Heart left ventricle (tissue), 16 donors: ENCODE measurements around the gene PTGDS. TPM values are rescaled to one million over a fixed set of nuclear protein-coding genes. Genes with fewer than 3 reads are reported as not detected.

ENCODE experiments used
- ATAC-seq, 4 donors: fragments of 200-7000 bp; cut with Tn5 transposase; one replicate each; pipeline ENCODE4 v1.9.1; 2020 to 2022; ENCODE audit warnings: moderate library complexity in 4 of 4, mild to moderate bottlenecking in 3 of 4, moderate number of reproducible peaks in 1 of 4
- DNase-seq, 5 donors: peaks; one replicate each; pipeline ENCODE4 v3.0.0-alpha.2; 2020
- H3K27ac ChIP-seq, 12 donors: fragments of 200-600 bp; sonication (generic) in 4 of 12; one replicate each; pipeline versions ENCODE4 v1.5.0 to v1.8.0; 2016 to 2022; ENCODE audit warnings: mild to moderate bottlenecking in 2 of 12
- H3K27me3 ChIP-seq, 9 donors: fragments of 200-600 bp; sonication (generic) in 2 of 9; one replicate each; pipeline versions ENCODE4 v1.5.1 to v1.8.0; 2016 to 2022; ENCODE audit warnings: mild to moderate bottlenecking in 3 of 9
- H3K36me3 ChIP-seq, 9 donors: fragments of 200-600 bp; sonication (generic) in 2 of 9; one replicate each; pipeline versions ENCODE4 v1.5.0 to v1.8.0; 2018 to 2022; ENCODE audit warnings: mild to moderate bottlenecking in 2 of 9
- H3K4me1 ChIP-seq, 12 donors: fragments of 200-600 bp; sonication (generic) in 4 of 12; one replicate each; pipeline versions ENCODE4 v1.5.0 to v1.8.0; 2016 to 2022; ENCODE audit warnings: mild to moderate bottlenecking in 3 of 12
- H3K4me3 ChIP-seq, 12 donors: fragments of 200-600 bp; sonication (generic) in 4 of 12; one replicate each; pipeline versions ENCODE4 v1.5.0 to v1.8.0; 2017 to 2022; ENCODE audit warnings: mild to moderate bottlenecking in 9 of 12, moderate library complexity in 4 of 12
- H3K9me3 ChIP-seq, 12 donors: fragments of 200-600 bp; sonication (generic) in 4 of 12; one replicate each; pipeline versions ENCODE4 v1.5.0 to v1.8.0; 2016 to 2022; ENCODE audit warnings: mild to moderate bottlenecking in 1 of 12
- CTCF ChIP-seq, 12 donors: fragments of 200-600 bp; sonication (generic) in 4 of 12; IDR thresholded peaks; one replicate each; pipeline versions ENCODE4 v1.5.0 to v1.8.0; 2018 to 2022; ENCODE audit warnings: antibody characterized with exemption in 12 of 12, mild to moderate bottlenecking in 5 of 12
- POLR2A ChIP-seq, 2 donors: fragments of 450-650 bp; IDR thresholded peaks; one replicate each; pipeline ENCODE4 v1.6.1; 2017; ENCODE audit warnings: antibody characterized with exemption in 2 of 2, mild to moderate bottlenecking in 2 of 2, moderate library complexity in 2 of 2
- WGBS, 4 donors: extraction: QIAGEN DNeasy Blood & Tissue Kit in 2 of 4; methylation state at CpG; one replicate each; pipeline versions ENCODE4 v1.1.5 to v1.1.7; 2013 to 2018; 5-methylcytosine and 5-hydroxymethylcytosine counted together
- intact Hi-C, 10 donors: fragments of 100-400 bp; cut with DNase I; formaldehyde crosslinking; loops; one replicate each; pipeline versions ENCODE4 v1.11.1 to v1.14.2; 2022
- polyA plus RNA-seq, 2 donors: library from polyadenylated mRNA; stranded (reverse); fragments of 200-250 nt; gene quantifications; one replicate each; pipeline ENCODE4 v1.2.3, GENCODE V29; 2013
- total RNA-seq, 9 donors: library from RNA; depleted of rRNA in 2 of 9; stranded (reverse); fragments of >200 nt in 2 of 9; fragmentation: NEBNext Ultra II Directional in 3 of 9; extraction: Animal tissue kit (Norgen Biotek cat#: 25700) in 3 of 9; gene quantifications; one replicate each; pipeline versions ENCODE4 v1.1.0 to v1.2.4, GENCODE V29; 2016 to 2023
- donor health status: ischemic (EF 13 %, LVEDD 7.1; RV severe dilation, severe dysfunction).
- donor health status: healthy with polysubstance abuse.
- donor health status: DM: no; HTN: yes; CAD: no.
- donor health status: DM: no; HTN: no; CAD: no.
- donor health status: ischemic (EF 25% LVEDD 6.9; RV normal size, moderate dysfunction).
- donor health status: ischemic (EF 25% LVEDD 5.7; RV mildly dilated, moderate dysfunction).
- donor health status: healthy.
- donor health status: DM: yes; HTN: yes; CAD: no.
- donor health status: ischemic (EF 35%, LVEDD 5.7; RV mildly dilated, moderate dysfunction).
- donor health status: nonischemic (EF 11% LVEDD 7.7; RV severe dilation, severe dysfunction).
- donor health status: DM: yes; HTN: yes; CAD: no.
- donor health status: PGD.
- donor health status: ischemic (EF 29% LVEDD 5.4; RV normal size, mild dysfunction).
- donor health status: nonischemic (EF 23%, LVEDD 6.1; RV moderate dilation, normal function).

The PTGDS gene
- total and polyA plus RNA-seq, 11 donors, result 1,152 to 5,295 (median 3,109) TPM

GRCh38 chr9:137023157-137023556 lies 45.9 kb downstream of the PTGDS start:
- 83 to 88% (median 85%) methylated on average over 6 to 7 of the region's 7 CpGs for WGBS, 4 donors

GRCh38 chr9:137023583-137023991 lies 46.3 kb downstream of the PTGDS start:
- H3K9me3 ChIP-seq, result no peaks in the 10 kb centered on the region
- no peak overlapping the region for H3K27ac ChIP-seq
- intact Hi-C loops, result loop anchor here in 1 of 10 donors (10.0 kb wide), 1 partner anchor 139 kb away; the partner anchor contains the start of gene TRAF2
- peaks cover 0 to 22% (median 14%) of the 10 kb centered on the region in 12 donors for H3K4me1 ChIP-seq
- WGBS, 4 donors, result 81 to 98% (median 88%) methylated on average over 10 to 15 of the region's 15 CpGs
- ATAC-seq (no peak), DNase-seq (no peak)
- H3K36me3 ChIP-seq, result peaks cover 0 to 21% (median 3%) of the 10 kb centered on the region in 9 donors
- TF ChIP-seq CTCF (IDR thresholded peaks at IDR 0.05) (no peak), POLR2A (IDR thresholded peaks at IDR 0.05) (no peak)
- no peak overlapping the region for H3K4me3 ChIP-seq
- no peaks in the 10 kb centered on the region for H3K27me3 ChIP-seq

More at GRCh38 chr9:137023157-137023556, 45.9 kb downstream of the PTGDS start:
- no peak for DNase-seq
- TF ChIP-seq POLR2A (IDR thresholded peaks at IDR 0.05) (no peak), CTCF (IDR thresholded peaks at IDR 0.05) (no peak)
- Histone ChIP-seq H3K9me3 (no peaks in the 10 kb centered on the region), H3K27ac (no peak overlapping the region), H3K4me3 (no peak overlapping the region), H3K36me3 (peaks cover 0 to 22% (median 3%) of the 10 kb centered on the region in 9 donors), H3K27me3 (no peaks in the 10 kb centered on the region), H3K4me1 (peaks cover 0 to 18% (median 11%) of the 10 kb centered on the region in 12 donors)
- intact Hi-C loops, result loop anchor here in 1 of 10 donors (10.0 kb wide), 1 partner anchor 138 kb away; the partner anchor contains the start of gene TRAF2
- ATAC-seq, result no peak

GRCh38 chr9:137025517-137025966 lies 48.2 kb downstream of the PTGDS start:
- Histone ChIP-seq H3K36me3 (peaks cover 0 to 11% (median 0%) of the 10 kb centered on the region in 9 donors), H3K27me3 (no peaks in the 10 kb centered on the region), H3K9me3 (no peaks in the 10 kb centered on the region), H3K27ac (no peak overlapping the region), H3K4me3 (no peak overlapping the region), H3K4me1 (peaks cover 5 to 36% (median 25%) of the 10 kb centered on the region in 12 donors)
- DNase-seq (no peak), ATAC-seq (no peak)
- WGBS, 4 donors, result 79 to 96% (median 90%) methylated on average over 9 to 21 of the region's 21 CpGs
- TF ChIP-seq CTCF (IDR thresholded peaks at IDR 0.05), result no peak
- no peak for TF ChIP-seq POLR2A (IDR thresholded peaks at IDR 0.05)
- intact Hi-C loops, result loop anchor here in 3 of 10 donors (5.0 to 10.0 kb wide), 3 partner anchors 33 to 141 kb away; partner anchors contain the start of genes C8G (in 1 of the 3), PAXX (in 1 of the 3) and TRAF2 (in 1 of the 3)

- intact Hi-C loops, result loop anchor here in 3 of 10 donors (5.0 to 10.0 kb wide), 3 partner anchors 34 to 142 kb away; partner anchors contain the start of genes C8G (in 1 of the 3), PAXX (in 1 of the 3) and TRAF2 (in 1 of the 3)
- no peak for ATAC-seq
- TF ChIP-seq CTCF (IDR thresholded peaks at IDR 0.05) (no peak), POLR2A (IDR thresholded peaks at IDR 0.05) (no peak)
- no peaks in the 10 kb centered on the region for H3K9me3 ChIP-seq
- no peaks in the 10 kb centered on the region for H3K27me3 ChIP-seq
- DNase-seq, result no peak
- H3K36me3 ChIP-seq, result peaks cover 0 to 6% (median 0%) of the 10 kb centered on the region in 9 donors
- peak overlapping the region in 1 of 12 donors; percentile 73 for H3K4me3 ChIP-seq
- peak overlapping the region in 1 of 12 donors; percentile 8 for H3K27ac ChIP-seq
- WGBS, 4 donors, result 85 to 94% (median 91%) methylated on average over 2 of the region's 2 CpGs
- peaks cover 5 to 45% (median 25%) of the 10 kb centered on the region in 12 donors for H3K4me1 ChIP-seq
Measured at GRCh38 chr9:137026384-137026783, 49.1 kb downstream of the PTGDS start.
